Raji (cell line): ENCODE measurements around the gene GULP1.

Source experiments
- POLR2A ChIP-seq: IDR thresholded peaks from 2 replicates; pipeline ENCODE4 v1.6.1; 2011; ENCODE audit warnings: low read depth, low read length, control low read depth; ENCODE audit not compliant: insufficient read depth

The GULP1 gene

GRCh38 chr2:188443207-188443606 lies 151.5 kb downstream of the GULP1 start:
- no peak for TF ChIP-seq POLR2A

- no peak for TF ChIP-seq POLR2A
Measured at GRCh38 chr2:188444106-188444835, 152.6 kb downstream of the GULP1 start.

GRCh38 chr2:188449561-188449960 lies 157.9 kb downstream of the GULP1 start:
- TF ChIP-seq POLR2A, result no peak

GRCh38 chr2:188449971-188450370 lies 158.3 kb downstream of the GULP1 start:
- no peak for TF ChIP-seq POLR2A

- no peak for TF ChIP-seq POLR2A
Measured at GRCh38 chr2:188450732-188451483, 159.2 kb downstream of the GULP1 start.

- TF ChIP-seq POLR2A, result no peak
Measured at GRCh38 chr2:188452084-188452483, 160.4 kb downstream of the GULP1 start.

GRCh38 chr2:188456114-188456909 lies 164.6 kb downstream of the GULP1 start:
- no peak for TF ChIP-seq POLR2A

- no peak for TF ChIP-seq POLR2A
Measured at GRCh38 chr2:188459061-188459460, 167.4 kb downstream of the GULP1 start.

- no peak for TF ChIP-seq POLR2A
Measured at GRCh38 chr2:188466761-188467160, 175.1 kb downstream of the GULP1 start.

- TF ChIP-seq POLR2A, result no peak
Measured at GRCh38 chr2:188471166-188471565, 179.5 kb downstream of the GULP1 start.

- no peak for TF ChIP-seq POLR2A
Measured at GRCh38 chr2:188473306-188473705, 181.6 kb downstream of the GULP1 start.

GRCh38 chr2:188474316-188474715 lies 182.6 kb downstream of the GULP1 start:
- TF ChIP-seq POLR2A, result no peak

GRCh38 chr2:188475945-188476344 lies 184.3 kb downstream of the GULP1 start:
- no peak for TF ChIP-seq POLR2A

GRCh38 chr2:188477564-188478103 lies 186.0 kb downstream of the GULP1 start:
- TF ChIP-seq POLR2A, result no peak

GRCh38 chr2:188478724-188479123 lies 187.1 kb downstream of the GULP1 start:
- TF ChIP-seq POLR2A, result no peak

GRCh38 chr2:188481474-188481873 lies 189.8 kb downstream of the GULP1 start:
- no peak for TF ChIP-seq POLR2A

GRCh38 chr2:188485496-188485895 lies 193.8 kb downstream of the GULP1 start:
- no peak for TF ChIP-seq POLR2A
